Trophoblast cell (in vitro differentiated cells and primary cell): Measurements from ENCODE around the gene OR52R1.

Experiments used
- DNase-seq, 2 donors: peaks; one replicate each; pipeline ENCODE4 v3.0.0-alpha.2; 2016
- H2AFZ ChIP-seq: 2 replicates; pipeline ENCODE4 v1.6.1; 2013; ENCODE audit warnings: low read length, moderate library complexity, mild to moderate bottlenecking; ENCODE audit not compliant: insufficient read depth, poor library complexity
- H2AK5ac ChIP-seq: 2 replicates; pipeline ENCODE4 v1.6.1; 2013; ENCODE audit warnings: mild to moderate bottlenecking, low read length
- H2BK120ac ChIP-seq: 2 replicates; pipeline ENCODE4 v1.6.1; 2013; ENCODE audit warnings: low read length, mild to moderate bottlenecking, moderate library complexity; ENCODE audit not compliant: insufficient read depth, poor library complexity
- H2BK12ac ChIP-seq: 2 replicates; pipeline ENCODE4 v1.6.1; 2013; ENCODE audit warnings: mild to moderate bottlenecking, low read length, moderate library complexity
- H2BK5ac ChIP-seq: 2 replicates; pipeline ENCODE4 v1.6.1; 2013; ENCODE audit warnings: low read length, low read depth, moderate library complexity, mild to moderate bottlenecking; ENCODE audit not compliant: poor library complexity
- H3K14ac ChIP-seq: 2 replicates; pipeline ENCODE4 v1.6.1; 2013; ENCODE audit warnings: mild to moderate bottlenecking, low read length
- H3K18ac ChIP-seq: 2 replicates; pipeline ENCODE4 v1.6.1; 2013; ENCODE audit warnings: mild to moderate bottlenecking, low read length
- H3K23ac ChIP-seq: 2 replicates; pipeline ENCODE4 v1.6.1; 2013; ENCODE audit warnings: low read length
- H3K27ac ChIP-seq: 2 replicates; pipeline ENCODE4 v1.5.1; 2013; ENCODE audit warnings: low read depth, mild to moderate bottlenecking, inconsistent platforms, low read length, moderate library complexity
- H3K27me3 ChIP-seq: 2 replicates; pipeline ENCODE4 v1.6.1; 2013; ENCODE audit warnings: inconsistent platforms, mild to moderate bottlenecking, low read length, moderate library complexity; ENCODE audit not compliant: insufficient read depth
- H3K36me3 ChIP-seq, 2 experiments: 1 replicate in 1 of 2; 2 replicates in 1 of 2; pipeline ENCODE4 v1.6.1; 2013; ENCODE audit warnings: low read length in 2 of 2, mild to moderate bottlenecking in 2 of 2, moderate library complexity in 1 of 2; ENCODE audit not compliant: insufficient read depth in 2 of 2, control insufficient read depth in 1 of 2
- H3K4ac ChIP-seq: 2 replicates; pipeline ENCODE4 v1.6.1; 2013; ENCODE audit warnings: low read depth, mild to moderate bottlenecking, low read length, moderate library complexity
- H3K4me1 ChIP-seq, 2 experiments: 1 replicate in 1 of 2; 2 replicates in 1 of 2; pipeline ENCODE4 v1.6.1; 2013; ENCODE audit warnings: low read length in 2 of 2, mild to moderate bottlenecking in 2 of 2, moderate library complexity in 1 of 2; ENCODE audit not compliant: insufficient read depth in 2 of 2, control insufficient read depth in 1 of 2
- H3K4me2 ChIP-seq: 2 replicates; pipeline ENCODE4 v1.6.1; 2013; ENCODE audit warnings: inconsistent platforms, mild to moderate bottlenecking, low read length, moderate library complexity
- H3K4me3 ChIP-seq: 2 replicates; pipeline ENCODE4 v1.5.1; 2013; ENCODE audit warnings: mild to moderate bottlenecking, low read depth, low read length, inconsistent platforms
- H3K79me1 ChIP-seq: one replicate; pipeline ENCODE4 v1.6.1; 2013; ENCODE audit warnings: low read length
- H3K79me2 ChIP-seq: 2 replicates; pipeline ENCODE4 v1.6.1; 2013; ENCODE audit warnings: low read length, mild to moderate bottlenecking; ENCODE audit not compliant: control insufficient read depth, insufficient read depth, poor library complexity
- H3K9ac ChIP-seq: 2 replicates; pipeline ENCODE4 v1.6.1; 2013; ENCODE audit warnings: mild to moderate bottlenecking, low read length
- H3K9me3 ChIP-seq: 2 replicates; pipeline ENCODE4 v1.6.1; 2013; ENCODE audit warnings: low read depth, mild to moderate bottlenecking, control low read depth, inconsistent platforms, low read length; ENCODE audit not compliant: insufficient read depth
- H4K12ac ChIP-seq: 2 replicates; pipeline ENCODE4 v1.6.1; 2013; ENCODE audit warnings: low read depth, mild to moderate bottlenecking, low read length, moderate library complexity
- H4K8ac ChIP-seq: 2 replicates; pipeline ENCODE4 v1.6.1; 2013; ENCODE audit warnings: low read depth, mild to moderate bottlenecking, low read length, moderate library complexity
- H4K91ac ChIP-seq: one replicate; pipeline ENCODE4 v1.6.1; 2013; ENCODE audit warnings: low read depth, mild to moderate bottlenecking, low read length, moderate library complexity
- WGBS: extraction: QIAGEN DNeasy Blood & Tissue Kit; methylation state at CpG from one replicate; pipeline ENCODE4 v1.1.7; 2013; ENCODE audit warnings: missing lambda C conversion rate; ENCODE audit not compliant: insufficient read length, insufficient coverage; ENCODE audit errors: extremely low coverage; 5-methylcytosine and 5-hydroxymethylcytosine counted together

OR52R1 gene

DNA sequence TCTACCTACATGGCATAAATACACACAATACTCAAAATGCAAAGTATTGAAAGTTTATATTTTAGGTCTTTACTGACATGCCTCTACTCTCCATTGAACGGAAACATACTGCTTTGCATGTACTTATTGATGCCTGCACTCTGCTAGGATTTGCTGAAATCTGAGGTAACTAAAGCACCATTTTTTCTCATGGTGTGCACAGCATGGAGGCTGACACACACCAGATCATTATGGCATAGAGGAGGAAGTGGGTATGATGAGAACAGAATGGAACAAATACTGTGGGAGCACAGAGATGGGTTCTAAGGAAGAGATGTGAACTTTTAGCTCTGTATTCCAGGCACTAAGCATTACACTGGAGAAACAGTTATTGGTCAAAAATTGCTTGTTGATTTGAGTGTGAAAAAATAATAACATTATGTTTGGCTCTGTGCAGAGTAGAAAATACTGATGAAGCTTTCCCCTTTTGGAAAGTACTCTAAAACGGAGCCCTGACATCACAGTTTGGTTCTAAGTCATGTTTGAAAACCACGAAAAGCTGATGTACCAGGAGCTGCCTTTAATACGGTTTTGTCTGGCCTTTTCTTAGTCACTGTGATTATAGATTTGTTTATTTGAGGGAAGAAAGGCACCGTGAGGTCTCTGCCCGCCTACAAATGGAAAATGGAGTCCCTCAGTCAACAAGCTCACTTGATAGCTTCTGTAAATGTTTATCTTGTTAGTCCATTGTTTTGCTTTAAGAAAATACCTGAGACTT is 5.6 kb downstream of the OR52R1 start:
- H4K12ac ChIP-seq: no peak overlapping the region
- no peak overlapping the region for H2BK12ac ChIP-seq
- H3K9ac ChIP-seq: no peak overlapping the region
- no CpG with 5 or more reads among the region's 6 CpGs for WGBS
- H2AK5ac ChIP-seq: no peak overlapping the region
- H3K36me3 ChIP-seq: no peaks in the 10 kb centered on the region
- H4K91ac ChIP-seq: no peak overlapping the region
- H3K27ac ChIP-seq: no peak overlapping the region
- no peak overlapping the region for H3K18ac ChIP-seq
- H3K79me2 ChIP-seq: no peaks in the 10 kb centered on the region
- no peaks in the 10 kb centered on the region for H3K27me3 ChIP-seq
- H4K8ac ChIP-seq: no peak overlapping the region
- no peaks in the 10 kb centered on the region for H3K4me1 ChIP-seq
- no peak overlapping the region for H3K4ac ChIP-seq
- no peak for DNase-seq
- H2BK120ac ChIP-seq: no peak overlapping the region
- peaks cover 2% of the 10 kb centered on the region for H3K9me3 ChIP-seq
- no peak overlapping the region for H3K4me2 ChIP-seq
- no peak overlapping the region for H2AFZ ChIP-seq
- no peaks in the 10 kb centered on the region for H3K79me1 ChIP-seq
- no peak overlapping the region for H2BK5ac ChIP-seq
- H3K23ac ChIP-seq: no peak overlapping the region
- H3K4me3 ChIP-seq: no peak overlapping the region
- H3K14ac ChIP-seq: no peak overlapping the region

DNA sequence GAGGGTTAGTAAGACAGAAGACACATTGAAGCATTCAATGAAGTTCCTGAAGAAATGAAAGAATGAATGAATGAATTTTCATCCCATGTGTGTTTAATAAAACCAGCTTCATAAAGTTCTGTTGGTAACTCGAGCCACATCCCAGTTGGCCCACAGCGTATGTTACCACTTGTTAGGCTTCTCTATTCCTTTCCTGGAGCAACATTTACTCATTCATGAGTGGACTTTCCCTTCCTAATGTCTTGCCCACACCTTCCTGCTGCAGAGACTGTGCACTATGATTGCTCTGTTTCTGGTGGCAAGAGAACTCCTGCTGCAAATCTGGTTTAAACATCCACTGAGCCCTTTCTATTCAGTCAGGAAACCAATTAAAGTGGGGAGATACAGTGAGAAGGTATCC is 7.0 kb downstream of the OR52R1 start:
- Histone ChIP-seq H3K79me2 (no peaks in the 10 kb centered on the region), H3K4me1 (no peaks in the 10 kb centered on the region), H3K4me3 (no peak overlapping the region), H3K14ac (no peak overlapping the region), H4K8ac (no peak overlapping the region), H3K27ac (no peak overlapping the region), H2BK5ac (no peak overlapping the region), H3K9me3 (peaks cover 2% of the 10 kb centered on the region), H3K4ac (no peak overlapping the region), H2BK120ac (no peak overlapping the region), H2BK12ac (no peak overlapping the region), H3K27me3 (no peaks in the 10 kb centered on the region), H2AFZ (no peak overlapping the region), H3K79me1 (no peaks in the 10 kb centered on the region), H3K23ac (no peak overlapping the region), H2AK5ac (no peak overlapping the region), H3K4me2 (no peak overlapping the region), H4K91ac (no peak overlapping the region), H3K9ac (no peak overlapping the region), H4K12ac (no peak overlapping the region), H3K36me3 (no peaks in the 10 kb centered on the region), H3K18ac (no peak overlapping the region)
- no CpG with 5 or more reads among the region's 2 CpGs for WGBS
- DNase-seq: no peak

DNA sequence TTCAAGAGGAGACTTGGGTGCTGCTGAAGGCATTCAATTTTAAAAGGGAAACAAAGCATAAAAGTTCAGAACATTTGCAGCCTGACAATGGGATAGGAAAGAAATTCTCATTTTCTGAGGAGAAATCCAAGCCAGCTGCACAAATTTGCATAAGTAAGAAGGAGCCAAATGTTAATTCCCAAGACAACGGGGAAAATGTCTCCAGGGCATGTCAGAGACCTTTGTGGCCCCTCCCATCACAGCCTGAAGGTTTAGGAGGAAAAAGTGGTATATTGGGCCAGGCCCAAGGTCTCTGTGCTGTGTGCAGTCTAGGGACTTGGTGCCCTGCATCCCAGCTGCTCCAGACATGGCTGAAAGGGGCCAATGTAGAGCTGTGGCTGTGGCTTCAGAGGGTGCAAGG is 21.7 kb downstream of the OR52R1 start:
- no peaks in the 10 kb centered on the region for H3K36me3 ChIP-seq
- WGBS: no CpG with 5 or more reads among the region's 1 CpG
- no peak overlapping the region for H3K27ac ChIP-seq
- H3K9me3 ChIP-seq: peaks cover 5% of the 10 kb centered on the region
- H3K79me2 ChIP-seq: no peaks in the 10 kb centered on the region
- no peaks in the 10 kb centered on the region for H3K79me1 ChIP-seq
- H3K18ac ChIP-seq: no peak overlapping the region
- H3K14ac ChIP-seq: no peak overlapping the region
- no peaks in the 10 kb centered on the region for H3K4me1 ChIP-seq
- H4K12ac ChIP-seq: no peak overlapping the region
- no peak overlapping the region for H2BK12ac ChIP-seq
- H3K4me2 ChIP-seq: no peak overlapping the region
- H2BK5ac ChIP-seq: no peak overlapping the region
- H3K4ac ChIP-seq: no peak overlapping the region
- no peak overlapping the region for H3K23ac ChIP-seq
- H2AFZ ChIP-seq: no peak overlapping the region
- no peak for DNase-seq
- no peak overlapping the region for H4K91ac ChIP-seq
- no peak overlapping the region for H2BK120ac ChIP-seq
- H3K27me3 ChIP-seq: no peaks in the 10 kb centered on the region
- H3K9ac ChIP-seq: no peak overlapping the region
- no peak overlapping the region for H3K4me3 ChIP-seq
- no peak overlapping the region for H2AK5ac ChIP-seq
- H4K8ac ChIP-seq: no peak overlapping the region

DNA sequence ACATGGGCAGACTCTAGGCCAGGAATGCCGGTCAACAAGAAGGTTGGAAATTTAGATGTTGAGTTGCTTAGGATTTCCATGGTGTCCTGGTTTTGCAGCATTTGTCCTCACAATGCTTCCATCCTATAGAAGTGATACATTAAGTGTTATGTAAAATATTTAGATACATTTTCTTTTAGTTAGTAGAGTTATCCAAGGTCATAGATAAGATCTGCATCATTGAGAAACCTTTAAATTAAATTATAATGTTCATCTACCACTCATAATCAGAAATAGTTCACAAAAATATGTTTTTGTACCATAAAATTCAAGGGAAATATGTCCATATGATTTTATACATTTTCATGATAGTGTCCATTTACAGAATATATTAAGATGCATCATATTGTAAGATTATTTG is 34.3 kb downstream of the OR52R1 start, which contains the start of gene OR51F1:
TSS of gene OR51F1 (minus strand) at position 101 of the 400 bp plus-strand sequence. CDS start at position 101, 0 bp downstream.
- Histone ChIP-seq H2BK12ac (no peak within 1 kb of the TSS), H2AK5ac (no peak within 1 kb of the TSS)
- WGBS: no CpG with 5 or more reads among the region's 1 CpG

More for the DNA sequence above, 34.3 kb downstream of the OR52R1 start, which contains the start of gene OR51F1:
- Histone ChIP-seq H3K79me1 (no peaks in the 10 kb centered on the region), H3K4me2 (no peak within 1 kb of the TSS), H3K27me3 (no peaks in the 10 kb centered on the region), H2BK120ac (no peak within 1 kb of the TSS), H3K4ac (no peak within 1 kb of the TSS), H3K36me3 (no peaks in the 10 kb centered on the region), H2AFZ (no peak within 1 kb of the TSS), H3K9me3 (no peaks in the 10 kb centered on the region), H3K23ac (no peak within 1 kb of the TSS), H2BK5ac (no peak within 1 kb of the TSS), H4K91ac (no peak within 1 kb of the TSS), H3K4me1 (no peaks in the 10 kb centered on the region), H4K12ac (no peak within 1 kb of the TSS), H3K18ac (no peak within 1 kb of the TSS), H3K9ac (no peak within 1 kb of the TSS), H3K79me2 (no peaks in the 10 kb centered on the region), H3K4me3 (no peak within 1 kb of the TSS), H3K14ac (no peak within 1 kb of the TSS), H4K8ac (no peak within 1 kb of the TSS), H3K27ac (no peak within 1 kb of the TSS)
- no peak for DNase-seq
